Neutrophil (primary cell): Measurements from ENCODE around the gene METTL2A.
"Not testable (repeated sequence)": the region's sequence is repeated elsewhere in the genome, so short reads cannot be mapped to it uniquely, and the experiment has no call there.

ENCODE experiments used
- H3K27ac ChIP-seq: fragments of 200-600 bp; sonication (generic); 2 replicates; pipeline ENCODE4 v1.5.1; 2016; ENCODE audit warnings: mild to moderate bottlenecking, moderate library complexity
- H3K27me3 ChIP-seq: fragments of 200-600 bp; sonication (generic); 2 replicates; pipeline ENCODE4 v1.6.0; 2016; ENCODE audit warnings: mild to moderate bottlenecking
- H3K36me3 ChIP-seq: fragments of 200-600 bp; sonication (generic); 2 replicates; pipeline ENCODE4 v1.5.1; 2017
- H3K4me1 ChIP-seq, 2 experiments: fragments of 200-600 bp in 1 of 2; sonication (generic) in 1 of 2; 1 replicate in 1 of 2; 2 replicates in 1 of 2; pipeline versions ENCODE4 v1.5.1 to v1.6.1; 2013 to 2016; ENCODE audit warnings: low read depth in 1 of 2, low read length in 1 of 2, mild to moderate bottlenecking in 1 of 2, moderate library complexity in 1 of 2; ENCODE audit not compliant: control insufficient read depth in 1 of 2, insufficient read depth in 1 of 2
- H3K4me3 ChIP-seq, 2 experiments: fragments of 200-600 bp in 1 of 2; sonication (generic) in 1 of 2; 1 replicate in 1 of 2; 2 replicates in 1 of 2; pipeline ENCODE4 v1.5.1; 2013 to 2016; ENCODE audit warnings: low read depth in 1 of 2, low read length in 1 of 2, mild to moderate bottlenecking in 1 of 2, moderate library complexity in 1 of 2
- H3K9me3 ChIP-seq: fragments of 200-600 bp; sonication (generic); 2 replicates; pipeline ENCODE4 v1.5.1; 2016
- CTCF ChIP-seq: fragments of 200-600 bp; sonication (generic); IDR thresholded peaks from 2 replicates; pipeline ENCODE4 v1.5.1; 2016; ENCODE audit warnings: antibody characterized with exemption

METTL2A gene

GRCh38 chr17:62478424-62478879 is 54.8 kb downstream of the METTL2A start, which contains the start of gene TLK2:
TSS of gene TLK2 (plus strand) at chr17:62478825. CDS start at chr17:62481126, 2,301 bp downstream.
- Histone ChIP-seq H3K9me3 (no peaks in the 10 kb centered on the region), H3K27me3 (no peaks in the 10 kb centered on the region), H3K4me1 (peaks cover 16 to 24% of the 10 kb centered on the region in 2 experiments), H3K36me3 (peaks cover 17% of the 10 kb centered on the region), H3K27ac (peak within 1 kb of the TSS; percentile 92), H3K4me3 (peak within 1 kb of the TSS; percentile 67 to 74)
- no peak for TF ChIP-seq CTCF

DNA sequence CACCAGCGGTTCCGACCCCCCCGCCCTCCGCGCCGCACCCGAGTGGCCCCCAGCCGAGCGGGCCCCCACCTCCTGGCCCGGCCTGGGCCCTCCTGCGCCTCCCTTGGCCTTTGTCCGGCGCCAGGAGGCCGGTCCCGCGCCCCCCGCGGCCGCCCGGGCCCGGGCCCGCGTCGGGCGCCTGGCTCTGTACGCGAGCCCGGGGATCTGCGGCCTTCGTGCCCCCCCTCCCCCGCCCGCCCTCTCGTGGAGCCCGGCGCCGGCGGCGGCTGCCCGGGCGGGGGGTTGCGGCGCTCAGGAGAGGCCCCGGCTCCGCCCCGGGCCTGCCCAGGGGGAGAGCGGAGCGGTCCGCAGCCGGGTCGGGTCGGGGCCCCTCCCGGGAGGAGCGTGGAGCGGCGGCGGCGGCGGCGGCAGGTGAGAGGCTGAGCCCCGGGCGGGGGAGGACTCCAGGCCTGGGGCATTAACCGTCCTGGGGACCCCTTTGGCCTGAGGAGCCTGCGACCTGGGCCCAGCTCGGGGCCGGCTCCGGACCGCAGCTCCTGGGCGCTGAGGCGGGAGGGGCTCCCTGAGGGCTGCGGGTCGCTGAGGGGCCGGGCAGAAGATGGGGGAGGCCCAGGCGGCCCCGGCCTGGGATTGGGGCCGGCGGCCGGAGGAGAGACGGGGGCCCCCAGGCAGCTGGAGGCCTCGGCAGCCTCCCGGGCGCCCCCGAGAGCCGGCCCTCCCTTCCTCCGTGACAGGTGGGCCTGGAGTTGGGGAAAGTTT is 55.4 kb downstream of the METTL2A start:
- Histone ChIP-seq H3K4me1 (peaks cover 16 to 24% of the 10 kb centered on the region in 2 experiments), H3K27ac (peak overlapping the region; percentile 92), H3K36me3 (peaks cover 23% of the 10 kb centered on the region), H3K4me3 (peak overlapping the region; percentile 65 to 74)
- H3K9me3 ChIP-seq, H3K27me3 ChIP-seq: not testable (repeated sequence)

DNA sequence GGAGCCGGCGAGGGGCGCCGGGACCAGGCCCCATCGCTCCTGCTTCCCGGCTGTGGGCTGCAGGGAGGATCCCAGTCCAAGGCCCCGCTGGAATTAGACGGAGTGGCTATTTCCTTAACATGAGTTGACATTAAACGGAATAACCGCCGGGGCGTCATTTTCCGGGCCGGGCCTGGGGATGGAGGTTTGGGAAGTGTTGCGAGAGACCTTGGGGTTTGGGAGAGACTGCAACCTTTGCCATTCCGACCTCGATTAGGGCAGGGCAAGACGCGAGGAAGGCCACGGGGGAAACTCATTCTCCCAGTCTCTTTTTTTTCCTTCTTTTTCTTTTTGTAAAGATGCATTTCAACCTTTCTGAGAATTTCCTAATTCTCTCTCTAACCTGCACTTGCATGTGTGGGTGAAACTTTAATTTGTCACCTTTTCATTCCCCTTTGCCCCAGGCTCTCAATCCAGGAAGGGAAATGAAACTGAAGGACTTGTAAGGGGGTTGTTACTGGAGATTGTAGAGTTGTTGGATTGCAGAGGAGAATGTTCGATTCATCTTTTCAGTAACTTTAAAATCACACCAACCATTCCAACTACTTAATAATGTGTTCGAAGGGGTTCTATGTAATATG is 56.1 kb downstream of the METTL2A start:
- not testable (repeated sequence) for H3K9me3 ChIP-seq, H3K27me3 ChIP-seq
- H3K27ac ChIP-seq, result peak overlapping the region; percentile 92
- H3K4me1 ChIP-seq, result peaks cover 16 to 24% of the 10 kb centered on the region in 2 experiments
- H3K4me3 ChIP-seq, result peak overlapping the region; percentile 65 to 74
- peaks cover 28% of the 10 kb centered on the region for H3K36me3 ChIP-seq

- peaks cover 10 to 19% of the 10 kb centered on the region in 2 experiments for H3K4me1 ChIP-seq
- H3K27ac ChIP-seq, H3K9me3 ChIP-seq, H3K4me3 ChIP-seq, H3K27me3 ChIP-seq: not testable (repeated sequence)
- H3K36me3 ChIP-seq, result peaks cover 35% of the 10 kb centered on the region
Measured at GRCh38 chr17:62482553-62482952, 58.9 kb downstream of the METTL2A start.

GRCh38 chr17:62490990-62491389 is 67.3 kb downstream of the METTL2A start:
- not testable (repeated sequence) for H3K4me1 ChIP-seq, H3K27me3 ChIP-seq, H3K27ac ChIP-seq, H3K9me3 ChIP-seq, H3K4me3 ChIP-seq
- peaks cover 10% of the 10 kb centered on the region for H3K36me3 ChIP-seq

- H3K9me3 ChIP-seq, H3K27me3 ChIP-seq, H3K36me3 ChIP-seq, H3K4me3 ChIP-seq, H3K27ac ChIP-seq, H3K4me1 ChIP-seq: not testable (repeated sequence)
Measured at GRCh38 chr17:62493049-62493655, 69.5 kb downstream of the METTL2A start.

GRCh38 chr17:62494073-62494472 is 70.4 kb downstream of the METTL2A start:
- not testable (repeated sequence) for H3K9me3 ChIP-seq, H3K4me1 ChIP-seq, H3K27ac ChIP-seq, H3K4me3 ChIP-seq, H3K27me3 ChIP-seq, H3K36me3 ChIP-seq

GRCh38 chr17:62496344-62496743 is 72.6 kb downstream of the METTL2A start:
- not testable (repeated sequence) for H3K4me1 ChIP-seq, H3K9me3 ChIP-seq, H3K27ac ChIP-seq, H3K27me3 ChIP-seq, H3K36me3 ChIP-seq, H3K4me3 ChIP-seq

GRCh38 chr17:62498796-62499195 is 75.1 kb downstream of the METTL2A start:
- H3K4me1 ChIP-seq, H3K36me3 ChIP-seq, H3K9me3 ChIP-seq, H3K27me3 ChIP-seq, H3K27ac ChIP-seq, H3K4me3 ChIP-seq: not testable (repeated sequence)
